Measurements from ENCODE around the gene PROB1.

DNA sequence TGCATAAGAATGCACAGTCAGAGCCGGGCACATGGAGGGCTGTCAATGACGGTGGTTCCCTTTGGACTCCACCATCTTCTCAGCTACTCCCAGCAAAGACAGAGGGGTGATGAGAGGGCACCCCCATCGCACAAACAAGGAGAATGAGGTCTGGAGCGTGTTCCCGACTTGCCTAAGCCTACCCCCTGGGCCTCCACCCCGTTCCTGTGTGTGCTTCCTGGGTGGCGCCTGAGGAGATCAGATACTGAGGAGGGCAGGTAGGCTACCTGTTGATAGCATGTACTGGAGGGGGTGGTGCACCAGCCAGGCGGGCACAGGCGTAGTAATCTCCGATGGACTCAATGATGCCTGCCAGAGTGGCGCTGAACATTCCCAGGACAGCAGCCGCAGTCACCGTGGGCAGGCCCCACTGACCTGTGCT, 16.0 kb downstream of the PROB1 start:
- TF ChIP-seq POLR2A (IDR thresholded peaks at IDR 0.05; ENCODE audit: low read length) (no peak), GATA1 (IDR thresholded peaks at IDR 0.05; ENCODE audit: low read depth, low read length) (no peak)
